GM12865 (cell line): ENCODE measurements around the gene RASSF5.

Source experiments
- DNase-seq: peaks from one replicate; pipeline ENCODE4 v3.0.0; 2010; ENCODE audit warnings: low read depth
- H3K4me3 ChIP-seq: 2 replicates; pipeline ENCODE4 v1.5.1; 2011; ENCODE audit warnings: mild to moderate bottlenecking, low read depth, low read length, control low read depth
- CTCF ChIP-seq: IDR thresholded peaks from 2 replicates; pipeline ENCODE4 v1.5.1; 2011; ENCODE audit warnings: low read length, control low read depth, low read depth, inconsistent platforms; ENCODE audit not compliant: insufficient read depth; ENCODE audit errors: missing control alignments

RASSF5 gene

GRCh38 chr1:206507284-206508129, at the start of gene RASSF5:
Gene RASSF5 (plus strand): TSS chr1:206507531. CDS start chr1:206507603, 72 bp downstream.
- DNase-seq: peak; percentile 88
- no peak for TF ChIP-seq CTCF
- peak within 1 kb of the TSS; percentile 84 for H3K4me3 ChIP-seq

- H3K4me3 ChIP-seq: no peak overlapping the region
- no peak for TF ChIP-seq CTCF
- no peak for DNase-seq
Measured at GRCh38 chr1:206459703-206460102, 47.6 kb upstream of the RASSF5 start.

GRCh38 chr1:206460836-206461426, 46.4 kb upstream of the RASSF5 start:
- H3K4me3 ChIP-seq: no peak overlapping the region
- DNase-seq: no peak
- no peak for TF ChIP-seq CTCF

GRCh38 chr1:206461602-206462455, 45.5 kb upstream of the RASSF5 start:
- peak; percentile 74 for DNase-seq
- peak; percentile 83 for TF ChIP-seq CTCF

GRCh38 chr1:206463137-206463536, 44.2 kb upstream of the RASSF5 start:
- no peak for DNase-seq
- no peak overlapping the region for H3K4me3 ChIP-seq
- no peak for TF ChIP-seq CTCF

More at GRCh38 chr1:206461602-206462455, 45.5 kb upstream of the RASSF5 start:
- H3K4me3 ChIP-seq: no peak overlapping the region

- H3K4me3 ChIP-seq: no peak overlapping the region
- no peak for TF ChIP-seq CTCF
- no peak for DNase-seq
Measured at GRCh38 chr1:206463911-206464310, 43.4 kb upstream of the RASSF5 start.
